Heart right ventricle (tissue), 16 donors: ENCODE data around the gene KIF26B. TPM values are rescaled to one million over a fixed set of nuclear protein-coding genes. Genes with fewer than 3 reads are reported as not detected.

Experiments
- ATAC-seq, 8 donors: fragments of 200-7000 bp; cut with Tn5 transposase; one replicate each; pipeline ENCODE4 v1.9.1; 2020; ENCODE audit warnings: mild to moderate bottlenecking in 8 of 8, moderate library complexity in 8 of 8, moderate number of reproducible peaks in 1 of 8
- DNase-seq, 2 donors: peaks; one replicate each; pipeline ENCODE4 v3.0.0-alpha.2; 2020
- H3K27ac ChIP-seq, 10 donors: fragments of 200-600 bp; sonication (generic) in 2 of 10; one replicate each; pipeline versions ENCODE4 v1.5.0 to v1.8.0; 2020 to 2022; ENCODE audit warnings: mild to moderate bottlenecking in 3 of 10
- H3K27me3 ChIP-seq, 7 donors: fragments of 200-600 bp; one replicate each; pipeline ENCODE4 v1.8.0; 2021 to 2022; ENCODE audit warnings: mild to moderate bottlenecking in 2 of 7
- H3K36me3 ChIP-seq, 9 donors: fragments of 200-600 bp; sonication (generic) in 1 of 9; one replicate each; pipeline versions ENCODE4 v1.5.0 to v1.8.0; 2020 to 2022; ENCODE audit warnings: mild to moderate bottlenecking in 2 of 9
- H3K4me1 ChIP-seq, 9 donors: fragments of 200-600 bp; sonication (generic) in 1 of 9; one replicate each; pipeline versions ENCODE4 v1.5.0 to v1.8.0; 2020 to 2022; ENCODE audit warnings: mild to moderate bottlenecking in 4 of 9
- H3K4me3 ChIP-seq, 10 donors: fragments of 200-600 bp; sonication (generic) in 2 of 10; one replicate each; pipeline versions ENCODE4 v1.5.0 to v1.8.0; 2020 to 2022; ENCODE audit warnings: mild to moderate bottlenecking in 7 of 10, moderate library complexity in 2 of 10
- H3K9me3 ChIP-seq, 11 donors: fragments of 200-600 bp in 10 of 11; sonication (generic) in 2 of 11; one replicate each; pipeline versions ENCODE4 v1.5.0 to v1.8.0; 2013 to 2022; ENCODE audit warnings: mild to moderate bottlenecking in 2 of 11, control low read depth in 1 of 11, moderate library complexity in 1 of 11
- WGBS, 2 donors: extraction: QIAGEN DNeasy Blood & Tissue Kit; methylation state at CpG; one replicate each; pipeline ENCODE4 v1.1.7; 2013; ENCODE audit warnings: inconsistent platforms in 1 of 2; 5-methylcytosine and 5-hydroxymethylcytosine counted together
- intact Hi-C, 10 donors: fragments of 100-400 bp; cut with DNase I; formaldehyde crosslinking; loops; one replicate each; pipeline versions ENCODE4 v1.11.1 to v1.14.2; 2022
- polyA plus RNA-seq, 2 donors: library from polyadenylated mRNA; stranded (reverse); fragments of 200-250 nt; gene quantifications; one replicate each; pipeline ENCODE4 v1.2.3, GENCODE V29; 2013
- total RNA-seq, 10 donors: library from RNA; stranded (reverse); fragmentation: NEBNext Ultra II Directional in 3 of 10; extraction: Animal tissue kit (Norgen Biotek cat#: 25700) in 3 of 10; gene quantifications; one replicate each; pipeline versions ENCODE4 v1.2.1 to v1.2.4, GENCODE V29; 2021 to 2023
- TF ChIP-seq, protein P1 (sequence below), 9 donors: fragments of 200-600 bp; sonication (generic) in 2 of 9; IDR thresholded peaks; one replicate each; pipeline versions ENCODE4 v1.5.0 to v1.8.0; 2021 to 2022; ENCODE audit warnings: antibody characterized with exemption in 9 of 9, mild to moderate bottlenecking in 5 of 9, moderate library complexity in 1 of 9
- donor health status: Arrhythmogenic right ventricular cardiomyopathy.
- donor health status: ischemic (EF 13 %, LVEDD 7.1; RV severe dilation, severe dysfunction).
- donor health status: healthy with polysubstance abuse.
- donor health status: DM: no; HTN: yes; CAD: no.
- donor health status: DM: no; HTN: no; CAD: no.
- donor health status: ischemic (EF 25% LVEDD 6.9; RV normal size, moderate dysfunction).
- donor health status: ischemic (EF 25% LVEDD 5.7; RV mildly dilated, moderate dysfunction).
- donor health status: healthy.
- donor health status: DM: yes; HTN: yes; CAD: no.
- donor health status: Ischemic cardiomyopathy.
- donor health status: ischemic (EF 35%, LVEDD 5.7; RV mildly dilated, moderate dysfunction).
- donor health status: nonischemic (EF 11% LVEDD 7.7; RV severe dilation, severe dysfunction).
- donor health status: DM: yes; HTN: yes; CAD: no.
- donor health status: PGD.
- donor health status: ischemic (EF 29% LVEDD 5.4; RV normal size, mild dysfunction).
- donor health status: nonischemic (EF 23%, LVEDD 6.1; RV moderate dilation, normal function).

KIF26B gene
- total and polyA plus RNA-seq, 12 donors: 0.66 to 8.8 (median 2.8) TPM

DNA sequence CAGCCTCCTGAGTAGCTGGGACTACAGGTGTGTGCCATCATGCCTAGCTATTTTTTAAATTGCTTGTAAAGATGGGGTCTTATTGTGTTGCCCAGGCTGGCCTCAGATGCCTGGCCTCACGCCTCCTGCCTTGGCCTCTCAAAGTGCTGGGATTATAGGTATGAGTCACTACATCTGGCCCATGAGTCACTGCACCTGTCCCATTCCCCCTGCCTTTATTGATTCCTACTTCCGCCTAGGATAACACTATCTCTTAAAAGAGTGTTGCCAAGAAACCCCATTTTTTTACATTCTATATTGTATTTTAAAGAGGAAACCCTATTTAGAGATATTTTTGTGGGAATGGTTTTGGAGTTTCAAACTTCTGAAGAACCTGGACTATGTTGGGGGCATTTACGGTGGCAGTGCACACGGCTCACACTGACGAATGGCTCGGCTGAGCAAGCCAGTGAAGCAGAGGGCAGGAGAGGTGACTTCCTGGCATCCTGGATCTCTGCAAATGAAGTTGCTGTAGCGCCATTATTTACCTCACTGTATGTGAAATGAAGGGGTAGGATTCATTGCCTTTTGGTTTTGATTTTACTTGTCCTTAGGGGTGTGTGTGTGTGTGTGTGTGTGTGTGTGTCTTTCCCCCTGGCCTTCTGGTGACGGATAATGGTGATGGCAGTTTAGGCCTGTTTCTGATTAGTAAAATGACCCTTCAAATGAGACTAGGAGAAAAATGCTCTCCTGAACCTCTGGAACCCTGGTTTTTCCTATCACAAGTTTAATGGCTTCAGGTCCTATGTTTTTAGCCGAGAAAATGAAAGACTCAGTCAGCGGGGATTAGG is 22.5 kb downstream of the KIF26B start:
- Histone ChIP-seq H3K4me1 (peaks cover 0 to 4% (median 0%) of the 10 kb centered on the region in 9 donors), H3K4me3 (no peak overlapping the region), H3K27ac (no peak overlapping the region), H3K27me3 (no peaks in the 10 kb centered on the region), H3K9me3 (peaks cover 0 to 6% (median 0%) of the 10 kb centered on the region in 11 donors), H3K36me3 (no peaks in the 10 kb centered on the region)
- WGBS, 2 donors: 83 to 85% methylated on average over 10 of the region's 10 CpGs
- intact Hi-C loops: no loop called here
- ATAC-seq (no peak), DNase-seq (no peak)
- TF ChIP-seq, protein P1, sequence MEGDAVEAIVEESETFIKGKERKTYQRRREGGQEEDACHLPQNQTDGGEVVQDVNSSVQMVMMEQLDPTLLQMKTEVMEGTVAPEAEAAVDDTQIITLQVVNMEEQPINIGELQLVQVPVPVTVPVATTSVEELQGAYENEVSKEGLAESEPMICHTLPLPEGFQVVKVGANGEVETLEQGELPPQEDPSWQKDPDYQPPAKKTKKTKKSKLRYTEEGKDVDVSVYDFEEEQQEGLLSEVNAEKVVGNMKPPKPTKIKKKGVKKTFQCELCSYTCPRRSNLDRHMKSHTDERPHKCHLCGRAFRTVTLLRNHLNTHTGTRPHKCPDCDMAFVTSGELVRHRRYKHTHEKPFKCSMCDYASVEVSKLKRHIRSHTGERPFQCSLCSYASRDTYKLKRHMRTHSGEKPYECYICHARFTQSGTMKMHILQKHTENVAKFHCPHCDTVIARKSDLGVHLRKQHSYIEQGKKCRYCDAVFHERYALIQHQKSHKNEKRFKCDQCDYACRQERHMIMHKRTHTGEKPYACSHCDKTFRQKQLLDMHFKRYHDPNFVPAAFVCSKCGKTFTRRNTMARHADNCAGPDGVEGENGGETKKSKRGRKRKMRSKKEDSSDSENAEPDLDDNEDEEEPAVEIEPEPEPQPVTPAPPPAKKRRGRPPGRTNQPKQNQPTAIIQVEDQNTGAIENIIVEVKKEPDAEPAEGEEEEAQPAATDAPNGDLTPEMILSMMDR (IDR thresholded peaks at IDR 0.05): no peak

DNA sequence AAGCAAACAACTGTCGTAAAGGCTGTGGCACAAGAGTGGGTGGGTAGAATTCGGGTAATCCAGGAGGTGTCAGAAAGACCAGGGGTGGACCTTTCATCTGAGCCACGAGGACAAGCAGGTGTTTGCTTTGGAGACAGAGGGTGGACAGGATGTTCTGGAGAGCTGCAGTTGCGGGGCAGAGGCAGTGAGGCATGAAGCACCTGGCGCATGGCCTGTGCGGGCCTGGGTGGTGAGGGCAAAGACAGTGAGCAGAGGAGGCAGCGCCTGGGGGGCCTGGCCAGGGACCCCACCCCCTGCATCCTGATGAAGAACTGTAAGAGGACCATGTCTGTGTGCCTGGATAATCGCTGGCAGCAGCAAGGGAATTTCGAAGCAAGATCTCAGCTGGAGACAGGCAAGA is 24.9 kb downstream of the KIF26B start:
- peak in 1 of 8 donors; percentile 42 for ATAC-seq
- intact Hi-C loops: no loop called here
- TF ChIP-seq, protein P1 (IDR thresholded peaks at IDR 0.05): no peak
- Histone ChIP-seq H3K9me3 (no peaks in the 10 kb centered on the region), H3K27ac (no peak overlapping the region), H3K4me1 (peaks cover 0 to 4% (median 0%) of the 10 kb centered on the region in 9 donors), H3K27me3 (no peaks in the 10 kb centered on the region), H3K36me3 (no peaks in the 10 kb centered on the region), H3K4me3 (no peak overlapping the region)
- DNase-seq: no peak
- WGBS, 2 donors: 65 to 67% methylated on average over 9 of the region's 9 CpGs

DNA sequence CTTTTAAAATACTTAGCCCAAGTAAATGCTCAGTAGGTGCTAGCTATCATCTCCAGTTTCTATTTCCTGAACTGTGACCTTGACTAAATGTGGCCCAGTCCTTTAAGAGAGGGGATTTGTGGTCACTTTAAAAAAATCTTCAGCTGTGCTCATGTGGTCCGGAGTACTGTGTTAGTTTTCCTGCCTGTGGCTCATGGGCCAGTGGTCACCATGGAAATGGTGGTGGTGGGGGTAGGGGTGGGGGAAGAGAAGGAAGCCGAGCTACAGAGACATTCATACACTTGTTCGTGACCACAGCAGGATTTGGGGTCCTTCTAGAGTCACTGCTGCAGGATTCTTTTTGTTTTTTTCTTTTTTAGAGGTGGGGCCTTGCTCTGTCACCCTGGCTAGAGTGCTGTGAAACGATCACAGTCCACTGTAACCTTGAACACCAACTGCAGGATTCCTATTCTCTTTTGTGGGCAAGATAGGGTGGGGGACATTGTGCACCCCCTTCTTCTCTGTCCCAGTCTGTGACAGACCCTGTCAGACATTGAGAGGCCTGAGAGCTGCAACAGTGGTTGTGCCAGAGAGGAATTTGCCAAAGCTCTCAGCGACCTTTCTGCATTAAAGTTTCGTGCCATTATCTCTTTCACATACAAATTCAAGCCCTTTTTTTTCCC is 25.8 kb downstream of the KIF26B start:
- 42 to 49% methylated on average over 6 of the region's 6 CpGs for WGBS, 2 donors
- H3K4me1 ChIP-seq: peaks cover 0 to 4% (median 0%) of the 10 kb centered on the region in 9 donors
- intact Hi-C loops: no loop called here
- H3K27ac ChIP-seq: no peak overlapping the region
- ATAC-seq (peak in 4 of 8 donors; percentile 18 to 57 (median 37)), DNase-seq (no peak)
- no peaks in the 10 kb centered on the region for H3K27me3 ChIP-seq
- no peaks in the 10 kb centered on the region for H3K36me3 ChIP-seq
- TF ChIP-seq, protein P1 (IDR thresholded peaks at IDR 0.05): no peak
- H3K4me3 ChIP-seq: no peak overlapping the region
- H3K9me3 ChIP-seq: no peaks in the 10 kb centered on the region

DNA sequence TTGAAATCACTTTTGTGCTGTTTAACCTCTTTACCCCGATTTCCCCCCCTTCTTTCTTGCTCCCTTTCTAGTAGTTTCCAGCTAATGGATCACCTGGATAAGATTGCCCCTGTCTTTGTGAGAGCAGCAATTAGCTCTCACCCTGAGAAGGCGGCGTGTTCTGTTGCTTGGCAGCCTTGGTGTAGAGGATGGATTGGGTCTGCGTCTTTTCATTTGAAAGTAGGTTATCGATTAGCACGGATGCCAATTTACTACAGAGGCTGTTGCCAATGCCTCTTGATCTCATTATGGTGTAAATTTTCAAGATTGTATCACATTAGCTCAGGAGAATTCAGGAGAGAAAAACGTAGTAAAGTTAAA is 26.4 kb downstream of the KIF26B start:
- Histone ChIP-seq H3K4me1 (peaks cover 0 to 4% (median 0%) of the 10 kb centered on the region in 9 donors), H3K4me3 (no peak overlapping the region), H3K27ac (no peak overlapping the region), H3K9me3 (no peaks in the 10 kb centered on the region), H3K36me3 (no peaks in the 10 kb centered on the region), H3K27me3 (no peaks in the 10 kb centered on the region)
- ATAC-seq (no peak), DNase-seq (no peak)
- TF ChIP-seq, protein P1 (IDR thresholded peaks at IDR 0.05): no peak
- WGBS, 2 donors: 60 to 72% methylated on average over 7 of the region's 7 CpGs
- intact Hi-C loops: no loop called here
